Kasumi-1 (cell line): ENCODE measurements around the gene USF3.
A peak's percentile ranks its signal among the peaks of the same experiment; 100 is the strongest.

Experiments used
- DNase-seq, 2 experiments: peaks; one replicate each; lab custom pipeline; 2025; lab: John Stamatoyannopoulos, UW

Gene USF3

DNA sequence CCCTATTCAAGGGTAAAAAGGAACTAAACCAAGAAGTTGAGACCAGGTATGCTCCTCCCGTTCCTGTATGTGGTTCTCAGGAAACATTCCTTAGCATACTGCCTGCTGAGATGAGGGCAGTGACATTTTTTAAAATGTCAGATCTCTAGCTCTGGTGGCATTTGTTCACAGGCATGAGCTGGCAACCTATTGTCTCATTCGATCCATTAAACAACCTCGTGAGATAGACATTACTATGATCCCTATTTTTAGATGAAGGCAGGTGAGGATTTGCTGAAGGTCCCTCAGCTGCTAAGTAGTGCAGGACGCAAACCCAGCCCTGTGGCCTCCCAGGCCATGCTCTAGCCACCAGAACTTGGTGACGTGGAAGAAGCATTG, 89.2 kb downstream of the USF3 start:
- DNase-seq, result no peak

DNA sequence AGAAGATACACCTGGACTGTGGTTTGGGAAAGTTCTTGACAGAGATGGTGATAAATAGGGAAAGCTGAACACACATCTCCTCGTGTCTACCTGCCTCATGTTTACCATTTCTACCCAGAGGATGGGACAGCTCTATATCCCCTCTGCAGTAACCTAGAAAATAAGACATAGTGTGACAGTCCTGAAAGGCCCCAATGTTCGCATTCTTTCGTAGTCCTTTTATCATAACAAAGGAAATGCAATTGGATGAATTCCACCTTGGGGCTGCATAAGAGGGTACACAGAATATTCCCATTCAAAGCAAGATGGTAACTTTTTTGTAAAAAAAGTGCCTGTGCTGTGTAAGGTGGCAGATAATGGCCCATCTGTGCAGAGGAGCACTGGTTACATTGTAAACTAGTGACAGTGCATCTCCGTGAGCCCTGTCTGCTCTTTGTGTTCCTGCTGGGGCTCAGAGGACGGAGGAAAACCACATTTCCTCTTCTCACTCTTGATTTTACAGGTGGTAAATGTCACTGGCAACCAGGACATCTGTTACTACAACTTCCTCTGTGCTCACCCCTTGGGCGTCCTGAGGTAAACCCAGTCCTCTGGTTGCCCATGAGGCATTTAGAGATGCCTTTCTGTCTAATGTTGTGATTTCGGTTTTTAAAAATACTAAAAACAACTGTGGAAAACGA, 89.8 kb downstream of the USF3 start:
- DNase-seq, result peak; percentile 98 to 99

GRCh38 chr3:113602836-113603235, 93.6 kb downstream of the USF3 start:
- no peak for DNase-seq

- no peak for DNase-seq
Measured at GRCh38 chr3:113602256-113602655, 94.2 kb downstream of the USF3 start.

GRCh38 chr3:113601240-113601639, 95.2 kb downstream of the USF3 start:
- no peak for DNase-seq

GRCh38 chr3:113600418-113601182, 95.8 kb downstream of the USF3 start:
- DNase-seq, result no peak
